NCI-H187 (cell line): ENCODE measurements around the gene AKAP5.
A peak's percentile ranks its signal among the peaks of the same experiment; 100 is the strongest.

Experiments
- DNase-seq, 2 experiments: peaks; one replicate each; lab custom pipeline; 2025; lab: John Stamatoyannopoulos, UW

Gene AKAP5, protein sequence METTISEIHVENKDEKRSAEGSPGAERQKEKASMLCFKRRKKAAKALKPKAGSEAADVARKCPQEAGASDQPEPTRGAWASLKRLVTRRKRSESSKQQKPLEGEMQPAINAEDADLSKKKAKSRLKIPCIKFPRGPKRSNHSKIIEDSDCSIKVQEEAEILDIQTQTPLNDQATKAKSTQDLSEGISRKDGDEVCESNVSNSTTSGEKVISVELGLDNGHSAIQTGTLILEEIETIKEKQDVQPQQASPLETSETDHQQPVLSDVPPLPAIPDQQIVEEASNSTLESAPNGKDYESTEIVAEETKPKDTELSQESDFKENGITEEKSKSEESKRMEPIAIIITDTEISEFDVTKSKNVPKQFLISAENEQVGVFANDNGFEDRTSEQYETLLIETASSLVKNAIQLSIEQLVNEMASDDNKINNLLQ

DNA sequence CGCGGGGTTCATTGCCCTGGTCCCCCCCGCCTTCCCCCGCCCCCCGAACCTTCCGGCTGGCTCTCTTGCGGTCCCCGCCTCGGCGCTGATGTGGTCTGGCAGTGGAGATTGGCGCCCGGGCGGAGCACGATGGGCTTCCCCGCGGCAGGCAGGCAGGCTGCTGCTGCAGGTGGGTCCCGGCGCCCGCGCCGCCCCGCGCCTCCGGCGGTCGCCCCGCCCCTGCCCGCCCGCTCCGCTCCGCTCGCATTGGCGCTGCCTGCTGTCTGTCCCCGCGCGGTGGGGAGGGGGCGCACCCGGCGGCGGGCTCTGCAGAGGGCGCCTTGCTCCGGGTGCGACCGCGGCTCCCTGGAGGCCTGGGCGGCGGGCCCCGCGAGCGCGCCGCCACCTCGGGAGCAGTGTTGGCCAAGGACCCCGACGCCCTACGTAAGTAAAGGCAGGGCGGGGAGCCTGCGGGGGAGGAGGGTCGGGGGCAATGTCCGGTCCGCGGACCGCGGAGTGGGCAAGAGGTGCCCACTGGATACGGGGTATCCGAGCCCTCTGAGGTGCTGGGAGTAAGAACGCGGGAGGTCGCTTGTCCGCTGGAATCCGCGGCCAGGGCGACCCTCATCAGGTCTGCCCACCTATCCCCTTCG is at the start of gene AKAP5:
TSS of gene AKAP5 (plus strand) at position 309 of the 632 bp plus-strand sequence. CDS start 2,896 bp downstream, outside the sequence.
- DNase-seq = peak; percentile 47 to 87

DNA sequence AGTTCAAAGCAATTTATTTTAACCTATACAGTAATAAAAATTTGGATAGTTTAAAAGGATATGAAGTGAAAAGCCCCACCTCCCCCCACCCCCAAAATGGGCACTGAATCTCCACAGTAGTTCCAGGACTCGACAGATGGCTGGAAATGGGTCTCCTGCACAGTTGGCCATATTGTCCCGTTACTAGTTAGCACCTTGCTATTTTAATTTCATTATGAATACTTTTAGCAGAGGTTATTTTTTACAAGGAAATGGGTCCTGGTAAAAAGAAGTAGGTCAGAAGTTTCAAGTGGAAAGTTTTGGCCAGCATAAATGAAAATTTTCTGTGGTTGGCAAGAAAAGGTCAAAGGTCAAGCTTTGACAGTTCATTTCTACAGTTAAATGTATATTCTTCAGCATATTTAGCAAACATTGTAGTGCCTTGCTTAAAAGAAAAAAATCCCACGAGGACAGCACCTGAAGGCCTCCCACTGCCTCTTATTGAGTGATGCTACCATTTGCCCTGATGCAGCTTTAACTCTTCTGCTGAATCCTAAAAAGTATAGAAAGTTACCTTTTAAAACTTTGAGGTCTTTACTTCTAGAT is 48.9 kb upstream of the AKAP5 start:
- no peak for DNase-seq

DNA sequence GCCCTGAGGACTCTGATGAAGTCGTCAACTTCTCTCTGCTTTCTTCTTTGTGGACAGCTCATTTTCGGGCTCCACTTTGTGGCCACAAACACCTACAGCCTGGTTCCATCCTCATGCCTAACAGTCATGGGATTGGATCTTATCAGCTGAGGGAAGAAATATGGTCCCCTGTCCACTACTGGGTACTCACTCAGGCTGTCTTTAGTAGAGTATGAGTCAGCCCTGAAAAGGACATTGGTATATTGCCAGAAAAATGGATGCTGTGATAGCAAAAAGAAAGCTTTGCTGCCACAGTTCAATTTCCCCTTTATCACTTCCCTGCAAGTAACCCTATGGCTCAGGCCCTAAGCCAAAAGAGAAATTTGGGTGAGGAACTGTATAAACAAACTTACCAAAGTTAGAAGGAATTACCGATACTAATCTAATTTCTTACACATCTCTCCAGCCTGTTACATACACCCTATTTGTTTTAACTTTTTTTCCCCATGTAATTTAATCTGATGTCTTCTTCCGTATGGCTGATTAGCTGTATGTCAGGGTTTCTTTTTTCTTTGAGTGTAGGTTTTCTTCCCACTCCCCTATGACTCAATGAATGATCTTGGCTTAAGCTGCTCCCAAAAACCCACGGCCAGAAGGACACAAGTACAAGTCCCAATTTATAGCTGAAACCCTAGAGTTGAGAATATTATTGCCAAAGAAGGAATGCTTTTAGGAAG is 48.1 kb upstream of the AKAP5 start:
- DNase-seq = no peak

DNA sequence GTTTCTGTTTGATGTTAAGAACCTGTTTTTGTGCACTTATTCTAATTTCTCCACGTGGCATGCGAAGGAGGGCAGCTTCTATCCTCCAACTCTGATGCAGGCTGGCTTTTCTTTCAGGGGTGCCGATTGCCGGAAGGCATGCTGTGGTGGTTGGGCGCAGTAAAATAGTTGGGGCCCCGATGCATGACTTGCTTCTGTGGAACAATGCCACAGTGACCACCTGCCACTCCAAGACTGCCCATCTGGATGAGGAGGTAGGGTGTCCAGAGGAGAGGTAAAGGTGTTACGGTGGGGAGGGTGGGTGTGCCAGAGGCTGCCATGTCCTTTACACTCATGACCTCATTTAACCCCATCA is 47.6 kb upstream of the AKAP5 start:
- no peak for DNase-seq

DNA sequence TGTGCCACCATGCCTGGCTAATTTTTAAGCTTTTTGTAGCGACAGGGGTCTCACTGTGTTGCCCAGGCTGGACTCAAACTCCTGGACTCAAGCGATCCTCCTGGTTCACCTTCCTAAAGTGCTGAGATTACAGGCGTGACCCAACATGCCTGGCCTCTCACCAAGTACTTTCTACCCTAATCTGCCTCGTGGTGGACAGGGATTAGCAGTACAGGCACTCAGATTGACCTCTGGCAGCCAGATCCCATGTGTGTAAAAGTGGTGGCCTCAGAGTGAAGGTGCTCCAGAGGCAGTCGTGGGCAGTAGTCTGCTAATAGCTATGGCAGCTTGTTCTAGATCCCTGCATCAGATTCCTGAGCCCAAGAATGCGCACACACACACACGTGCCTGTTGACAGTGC is 46.3 kb upstream of the AKAP5 start:
- DNase-seq = no peak

DNA sequence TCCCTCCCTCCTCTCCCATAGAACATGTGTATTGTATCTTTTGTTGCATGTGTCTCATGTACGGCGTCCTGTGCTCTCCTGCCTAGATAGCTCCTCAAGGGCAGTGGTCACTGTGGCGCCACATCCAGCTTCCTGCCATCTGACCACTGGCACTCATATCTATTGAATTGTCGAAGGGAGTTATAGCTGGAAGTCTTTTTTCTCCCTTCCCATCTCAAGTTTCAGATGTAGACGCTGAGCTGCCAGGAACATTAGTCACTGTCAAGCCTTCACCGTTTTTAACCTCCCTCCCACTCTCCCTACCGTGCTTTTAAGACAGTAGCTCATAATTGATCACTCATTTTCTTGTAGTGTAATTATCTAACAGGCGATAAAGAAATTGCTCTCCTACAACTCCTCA is 44.1 kb upstream of the AKAP5 start:
- DNase-seq = no peak

DNA sequence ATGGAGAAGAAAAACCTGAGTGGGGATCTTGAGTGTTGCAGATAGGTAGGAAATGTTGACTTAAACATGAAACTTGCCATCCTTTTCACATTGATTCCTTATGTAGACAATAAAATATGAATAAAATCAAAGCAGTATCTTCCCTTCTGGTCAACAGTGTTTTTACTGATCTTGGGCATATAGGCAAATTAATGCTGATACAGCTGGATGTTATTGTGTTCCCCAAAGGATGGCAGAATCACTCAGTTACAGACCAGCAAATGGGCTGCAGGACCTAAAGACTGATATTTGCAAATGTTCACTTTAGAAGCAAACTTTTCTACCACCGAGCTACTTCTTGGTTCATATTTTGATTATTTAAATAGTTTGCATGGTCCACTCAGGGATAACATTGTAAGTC is 43.3 kb upstream of the AKAP5 start:
- DNase-seq = no peak

DNA sequence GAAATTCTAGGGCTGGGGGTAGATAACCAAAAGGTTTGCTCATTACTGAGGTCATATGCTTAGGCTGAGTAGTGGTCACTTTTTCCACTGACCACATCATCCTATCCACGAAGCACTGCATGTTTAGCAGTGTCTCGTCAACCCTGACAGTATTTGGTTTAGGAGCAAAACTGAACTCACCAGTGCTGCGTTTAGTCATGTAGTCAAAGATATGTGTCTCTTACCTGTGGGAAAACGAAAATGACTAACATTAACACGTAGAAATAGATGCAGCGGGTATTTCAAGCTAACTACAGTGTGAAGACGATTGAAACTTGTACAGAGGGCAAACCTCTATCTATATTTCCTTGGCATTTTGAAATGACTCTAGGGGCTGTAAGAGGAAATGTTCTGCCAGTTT is 42.5 kb upstream of the AKAP5 start:
- DNase-seq = no peak

DNA sequence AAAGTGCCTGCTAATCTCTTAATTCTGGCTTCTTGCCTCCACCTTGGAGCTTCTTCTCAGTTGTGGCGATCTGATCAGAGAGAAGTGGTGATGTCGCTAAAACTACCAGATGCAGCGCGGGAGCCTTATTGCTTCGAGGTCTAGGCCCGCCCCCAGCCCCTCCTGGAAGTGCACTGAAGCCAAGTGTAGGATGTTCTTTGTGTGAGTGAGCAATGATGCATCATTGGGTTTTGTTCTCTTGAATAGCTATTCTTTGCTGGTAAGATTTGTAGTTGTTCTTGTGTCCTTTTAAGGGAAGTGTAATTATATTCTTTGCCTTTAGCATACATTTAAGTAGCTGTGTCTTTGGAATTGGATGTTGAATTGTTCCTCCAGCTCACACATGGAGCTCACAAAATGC is 41.3 kb upstream of the AKAP5 start:
- DNase-seq = no peak

DNA sequence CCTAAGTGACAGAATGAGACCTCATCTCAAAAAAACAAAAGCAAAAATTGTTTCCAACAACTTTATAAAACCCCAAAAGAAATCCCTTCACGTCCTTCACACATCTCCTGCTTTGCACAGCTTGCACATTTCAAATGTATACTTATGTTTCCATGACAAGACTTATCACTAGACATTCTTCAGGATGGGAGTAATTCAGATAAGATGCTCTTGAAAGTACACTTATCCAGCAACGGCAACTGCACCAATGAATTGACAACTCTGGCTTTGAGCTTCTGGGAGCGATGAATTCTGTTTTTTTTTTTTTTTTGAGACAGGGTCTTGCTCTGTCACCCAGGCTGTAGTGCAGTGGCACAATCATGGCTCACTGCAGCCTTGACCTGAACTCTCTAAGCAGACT is 30.8 kb upstream of the AKAP5 start:
- DNase-seq = no peak

DNA sequence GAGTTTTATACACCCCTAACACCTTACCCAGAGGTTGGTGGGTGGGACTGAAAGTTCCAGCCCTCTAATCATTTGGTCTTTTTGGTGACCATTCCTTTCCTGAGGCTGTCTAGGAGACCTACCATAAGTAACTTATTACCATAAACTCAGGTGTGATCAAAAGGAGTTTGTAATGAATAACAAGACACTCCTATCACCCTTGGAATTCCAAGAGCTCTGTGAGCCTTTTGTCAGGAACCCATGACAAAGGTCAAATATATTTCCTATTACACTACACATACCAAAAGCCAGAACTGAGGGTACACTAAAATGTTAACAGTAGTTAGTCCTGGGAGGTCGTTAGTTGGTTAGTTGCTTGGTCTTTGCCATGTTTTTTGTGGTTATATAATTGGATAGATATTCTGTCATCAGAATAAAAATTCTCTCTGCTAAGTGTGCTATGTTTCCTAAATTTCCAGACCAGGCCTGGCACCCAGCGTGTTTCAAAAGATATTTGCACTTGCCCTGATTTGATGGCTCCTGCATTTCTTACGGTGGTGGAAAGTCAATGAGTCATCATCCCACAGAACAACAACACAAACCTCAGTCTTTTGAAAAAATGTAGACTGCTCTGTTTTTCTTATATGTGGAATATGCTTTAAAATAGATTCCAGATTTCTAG is 27.0 kb upstream of the AKAP5 start:
- DNase-seq = no peak

DNA sequence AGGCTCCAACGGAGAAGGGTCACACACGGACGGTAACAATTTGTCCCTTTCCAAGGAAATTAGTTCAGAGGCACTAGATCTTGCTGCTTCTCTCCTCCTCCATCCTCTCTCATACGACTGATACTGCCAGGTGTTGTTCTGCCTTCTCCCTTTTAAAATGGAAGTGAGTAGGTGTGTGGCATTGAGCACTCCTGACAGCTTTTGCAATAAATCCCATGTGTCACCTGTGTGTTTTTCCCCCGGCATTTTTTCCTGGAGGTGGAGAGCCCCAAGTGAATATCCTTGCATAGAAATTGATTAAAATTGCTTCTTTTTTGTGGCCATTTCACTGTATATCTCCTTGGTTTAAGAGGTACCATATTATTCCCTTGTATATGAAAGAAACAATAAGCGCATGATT is 26.2 kb upstream of the AKAP5 start:
- DNase-seq = no peak

DNA sequence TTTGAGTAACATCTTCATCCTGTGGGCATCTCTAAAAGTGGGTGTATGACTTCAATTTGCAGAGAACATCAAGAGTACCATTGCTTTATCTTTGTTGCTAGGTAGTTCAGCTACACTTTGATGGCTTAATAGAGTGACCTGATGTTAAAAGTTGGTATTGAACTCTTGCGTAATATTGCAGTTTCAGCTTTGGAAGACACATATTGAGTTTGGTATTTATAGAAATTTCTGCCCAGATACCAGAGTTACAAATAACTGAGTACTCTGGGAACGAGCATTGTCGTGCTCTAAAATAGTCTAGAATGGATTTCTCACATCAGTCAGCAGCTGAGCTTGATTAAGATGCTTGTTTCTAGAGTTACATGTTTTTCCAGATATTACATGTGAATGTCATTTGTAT is 24.8 kb upstream of the AKAP5 start:
- no peak for DNase-seq

DNA sequence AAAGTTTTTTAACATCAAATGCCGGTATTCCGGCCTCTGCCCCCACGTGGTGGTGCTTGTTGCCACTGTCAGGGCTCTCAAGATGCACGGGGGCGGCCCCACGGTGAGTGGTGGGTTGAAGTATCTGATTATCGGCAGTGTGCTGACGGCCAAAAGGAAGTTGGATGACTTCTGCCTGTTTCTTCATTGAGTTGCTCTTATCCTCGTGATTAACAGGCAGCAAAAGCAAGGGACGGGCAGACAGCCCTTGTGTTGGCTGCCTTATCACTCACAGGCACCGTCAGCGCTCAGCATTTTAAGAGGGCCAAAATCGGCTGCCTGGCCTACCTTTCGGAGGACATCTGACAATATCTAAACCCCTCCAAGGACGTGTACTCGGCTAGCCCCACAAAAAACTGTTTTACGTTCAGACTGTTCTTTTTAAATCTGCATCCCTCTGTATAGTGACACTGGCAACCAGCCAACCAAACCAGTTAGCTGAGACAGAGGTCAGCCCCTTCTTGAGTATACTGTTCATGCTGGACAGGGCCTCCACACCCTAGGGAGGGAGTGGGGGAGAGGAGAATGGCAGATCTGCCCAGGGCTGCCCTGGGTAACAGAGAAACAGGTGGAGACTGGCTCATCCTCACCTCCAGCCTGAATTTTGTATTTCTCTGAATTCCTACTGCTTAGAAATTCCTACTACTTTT is 22.9 kb upstream of the AKAP5 start:
- no peak for DNase-seq

DNA sequence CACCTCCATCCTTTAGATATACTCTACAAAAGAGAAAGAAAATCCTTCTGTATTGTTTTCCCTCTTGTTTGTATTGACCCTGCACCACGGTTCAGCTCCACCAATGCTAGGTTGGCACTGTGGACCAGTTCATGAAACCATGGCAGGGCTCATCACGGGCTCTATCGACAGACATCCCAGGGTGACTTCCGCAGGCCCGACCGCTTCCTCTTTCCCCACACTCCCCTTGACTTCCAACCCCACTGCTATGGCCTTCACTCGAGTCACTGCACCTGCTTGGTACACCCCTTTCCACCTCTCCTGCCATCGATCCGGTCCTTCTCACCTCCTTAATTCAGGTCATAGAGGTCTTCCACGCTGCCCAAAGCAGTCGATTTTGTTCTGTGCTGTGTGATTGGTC is 21.2 kb upstream of the AKAP5 start:
- DNase-seq = no peak

DNA sequence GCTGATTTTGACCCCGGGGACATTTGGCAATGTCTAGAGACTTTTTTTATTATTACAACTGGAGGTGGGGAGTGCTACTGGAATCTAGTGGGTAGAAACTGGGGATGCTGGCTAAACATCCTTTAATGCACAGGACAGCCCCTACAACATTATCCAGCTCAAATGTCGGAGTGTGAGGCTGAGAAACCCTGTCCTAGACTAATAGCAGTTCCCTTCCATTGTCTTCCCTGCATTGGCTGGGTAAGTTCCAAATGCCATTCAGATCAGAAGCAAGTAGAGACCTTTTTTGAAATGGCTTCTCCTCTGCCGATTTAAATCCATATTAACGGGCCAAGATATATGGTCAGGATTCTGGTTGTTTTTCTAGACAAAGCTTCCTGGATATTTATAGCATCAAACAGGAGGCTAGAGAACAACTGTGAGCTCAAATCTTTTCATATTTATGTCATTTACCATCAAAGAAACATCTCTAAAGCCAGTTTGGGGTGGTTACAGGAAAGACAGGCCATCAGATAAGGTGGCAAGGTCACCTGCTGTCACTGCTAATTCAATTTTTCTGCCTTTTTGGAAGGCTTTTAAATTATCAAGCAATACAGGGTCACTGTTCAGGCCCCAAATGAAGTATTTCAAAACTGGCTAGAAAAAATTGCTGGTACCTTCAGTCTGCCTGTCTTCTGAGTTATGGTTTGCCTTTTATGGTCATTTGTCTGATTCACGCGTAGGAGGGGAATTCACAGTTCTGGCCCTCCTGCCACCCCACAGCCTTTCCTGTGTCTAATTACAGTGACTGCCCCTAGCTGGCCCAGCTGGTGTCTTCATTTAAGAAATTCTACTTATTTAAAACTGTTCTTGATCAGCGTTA is 20.1 kb upstream of the AKAP5 start:
- no peak for DNase-seq

DNA sequence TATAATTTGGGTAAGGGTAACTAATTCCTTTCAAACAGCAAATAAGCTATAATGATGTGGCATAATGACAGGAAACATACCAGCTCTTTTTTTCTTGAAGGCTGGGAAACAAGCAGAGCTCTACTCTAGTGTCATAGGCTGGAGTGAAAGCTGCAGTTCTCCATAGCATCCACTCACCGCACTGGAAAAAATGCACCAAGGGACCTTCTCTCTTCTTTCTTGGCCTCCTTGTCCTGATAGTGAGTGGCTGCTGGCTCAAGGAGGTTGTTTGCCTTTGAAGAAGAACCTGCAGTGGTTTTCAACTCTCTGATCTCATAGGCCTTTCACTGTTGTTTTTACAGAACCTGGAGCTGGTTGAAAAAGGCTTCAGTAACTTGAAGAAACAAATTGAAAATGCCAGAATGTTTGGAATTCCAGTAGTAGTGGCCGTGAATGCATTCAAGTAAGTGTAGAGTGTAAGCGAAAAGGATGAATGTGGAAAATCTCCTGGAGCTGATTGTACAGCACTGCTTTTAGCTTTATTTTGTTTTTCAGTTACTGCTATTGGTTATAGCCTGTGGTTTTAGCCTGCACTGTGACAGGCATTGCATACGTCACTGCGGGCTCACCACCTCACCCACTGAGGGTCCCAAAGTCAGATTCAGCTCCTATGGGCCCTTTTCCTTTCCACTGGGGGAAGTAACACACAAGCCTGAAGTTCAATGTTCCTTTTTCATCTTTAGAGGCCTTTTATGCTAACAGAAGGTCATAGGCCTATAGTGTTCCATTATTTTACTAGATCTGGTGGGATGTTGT is 17.2 kb upstream of the AKAP5 start:
- DNase-seq = no peak

DNA sequence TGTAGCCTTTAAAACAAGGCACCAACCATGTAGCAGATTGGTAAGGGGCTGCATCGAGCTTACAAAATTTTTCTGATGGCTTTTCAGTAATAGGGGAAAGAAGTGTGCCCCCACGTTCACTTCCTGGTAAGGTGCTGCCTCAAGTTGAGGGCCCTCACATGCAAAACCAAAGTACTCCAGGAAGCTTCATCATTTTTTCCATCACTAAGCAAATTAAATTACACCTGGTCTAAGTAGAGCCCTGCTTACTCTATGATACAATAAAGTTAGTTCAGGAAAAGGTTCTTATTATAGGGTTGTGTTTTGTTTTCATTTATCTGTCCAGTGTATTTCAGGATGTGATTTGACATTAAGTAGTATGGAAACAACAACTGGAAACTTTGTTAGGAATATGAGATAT is 15.0 kb upstream of the AKAP5 start:
- no peak for DNase-seq

DNA sequence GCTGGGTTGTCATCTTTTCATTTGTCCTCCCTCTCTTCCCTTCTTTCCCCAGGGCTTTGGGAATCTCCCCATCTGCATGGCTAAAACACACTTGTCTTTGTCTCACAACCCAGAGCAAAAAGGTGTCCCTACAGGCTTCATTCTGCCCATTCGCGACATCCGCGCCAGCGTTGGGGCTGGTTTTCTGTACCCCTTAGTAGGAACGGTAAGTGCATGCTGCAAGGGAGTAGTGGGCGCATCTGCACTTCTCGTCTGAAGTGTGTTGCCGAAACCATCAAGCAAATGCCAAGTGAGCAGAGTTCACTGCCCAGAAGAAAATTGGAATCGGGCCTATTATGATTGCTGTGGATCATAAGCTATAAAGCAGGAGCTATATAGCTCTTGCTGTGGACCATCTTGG is 10.6 kb upstream of the AKAP5 start:
- DNase-seq = no peak
